ENCODE data around the gene ANP32E. TPM values are rescaled to one million over a fixed set of nuclear protein-coding genes. Genes with fewer than 3 reads are reported as not detected.
"Not testable (repeated sequence)": the region's sequence is repeated elsewhere in the genome, so short reads cannot be mapped to it uniquely, and the experiment has no call there.

ANP32E gene
- total and polyA plus RNA-seq, 2 of the 13 experiments (the other 11 are each of a cell fraction or from before 2014, with no cell fraction given), result 10.3 to 53.0 TPM

DNA sequence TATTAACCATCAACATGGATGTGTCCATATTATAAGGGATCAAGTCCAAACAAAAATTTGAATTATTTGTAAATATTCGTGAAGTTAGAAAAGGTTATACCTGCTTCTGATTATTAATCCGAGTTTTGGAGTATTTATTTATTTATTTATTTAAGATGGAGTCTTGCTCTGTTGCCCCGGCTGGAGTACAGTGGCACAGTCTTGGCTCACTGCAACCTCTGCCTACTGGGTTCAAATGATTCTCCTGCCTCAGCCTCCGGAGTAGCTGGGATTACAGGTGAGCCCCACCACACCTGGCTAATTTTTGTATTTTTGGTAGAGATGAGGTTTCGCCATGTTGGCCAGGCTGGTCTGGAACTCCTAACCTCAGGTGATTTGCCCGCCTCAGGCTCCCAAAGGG, 20.1 kb downstream of the ANP32E start:
- H3K36me3 ChIP-seq (replicated peaks in 1 of 2; ENCODE audit: control insufficient read depth in 1 of 2, insufficient read depth in 2 of 2, low read length in 2 of 2), result peaks cover 0 to 10% of the 10 kb centered on the region in 2 experiments; a peak in 3 of 5 replicates
- FAIRE-seq; ATAC-seq; H2AFZ ChIP-seq (ENCODE audit: low read length); H3K9ac ChIP-seq (ENCODE audit: insufficient read depth, low read depth, low read length); H3K9me3 ChIP-seq (ENCODE audit: low read length); H3K27me3 ChIP-seq (ENCODE audit: control insufficient read depth in 1 of 2, insufficient read depth in 2 of 2, low read length in 2 of 2); POLR2A ChIA-PET; H3K4me3 ChIP-seq (replicated peaks in 1 of 3; ENCODE audit: insufficient read depth in 1 of 3, low read depth in 2 of 3, low read length in 3 of 3); H3K27ac ChIP-seq (ENCODE audit: extremely low read length, insufficient read depth, low read length); CTCF ChIA-PET (ENCODE audit: low intra/inter-chr PET ratio, low total read pairs); in situ Hi-C loops (cut with HindIII; ENCODE audit: extremely low pct_ligation_motif_present, low pct_unique_long_range_greater_than_20kb); H4K20me1 ChIP-seq (ENCODE audit: insufficient read depth, low read length); BruUV-seq (replicated peaks); H3K4me2 ChIP-seq (ENCODE audit: low read depth, low read length); intact Hi-C loops (cut with micrococcal nuclease; ENCODE audit: unreplicated experiment); H3K79me2 ChIP-seq (ENCODE audit: insufficient read depth, low read length); DNase-seq (ENCODE audit: low spot score): not testable (repeated sequence)
- 97% methylated on average over 6 of the region's 6 CpGs for WGBS (ENCODE audit: low lambda C conversion rate)
- TF ChIP-seq ZNF121 (CRISPR knock-in tag; IDR thresholded peaks at IDR 0.05), result 0 out of 2 replicates have a peak, but pooled peaks have one; percentile 35
- peaks cover 14% of the 10 kb centered on the region for H3K4me1 ChIP-seq (ENCODE audit: insufficient read depth, low read length)

DNA sequence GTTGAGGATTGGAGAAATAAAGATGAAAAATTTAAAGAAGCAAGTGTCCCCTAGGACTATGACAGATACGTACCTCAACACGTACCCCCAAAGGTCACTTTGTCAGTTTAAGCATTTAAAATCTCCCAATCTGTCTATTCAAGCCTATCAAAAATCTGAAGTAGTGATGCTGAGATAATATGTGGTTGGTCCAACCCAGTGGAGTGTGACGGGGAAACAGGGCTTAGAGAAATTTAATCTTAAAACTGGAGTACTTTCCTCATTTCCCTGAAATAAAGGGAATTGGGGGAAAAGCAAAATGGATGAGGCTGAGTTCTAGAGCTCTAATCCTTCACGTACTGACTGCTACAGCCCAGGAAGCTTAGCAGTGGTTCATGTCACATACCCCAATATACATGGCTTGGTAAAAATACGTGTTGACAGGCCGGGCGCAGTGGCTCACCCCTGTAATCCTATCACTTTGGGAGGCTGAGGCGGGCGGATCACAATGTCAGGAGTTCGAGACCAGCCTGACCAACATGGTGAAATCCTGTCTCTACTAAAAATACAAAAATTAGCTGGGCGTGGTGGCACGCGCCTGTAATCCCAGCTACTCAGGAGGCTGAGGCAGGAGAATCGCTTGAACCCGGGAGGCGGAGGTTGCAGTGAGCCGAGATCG, 21.7 kb downstream of the ANP32E start:
- DNase-seq (ENCODE audit: low spot score); H4K20me1 ChIP-seq (ENCODE audit: insufficient read depth, low read length); ATAC-seq; H3K9me3 ChIP-seq (ENCODE audit: low read length); in situ Hi-C loops (cut with HindIII; ENCODE audit: extremely low pct_ligation_motif_present, low pct_unique_long_range_greater_than_20kb); H2AFZ ChIP-seq (ENCODE audit: low read length); CTCF ChIA-PET (ENCODE audit: low intra/inter-chr PET ratio, low total read pairs); H3K27me3 ChIP-seq (ENCODE audit: control insufficient read depth in 1 of 2, insufficient read depth in 2 of 2, low read length in 2 of 2); FAIRE-seq; intact Hi-C loops (cut with micrococcal nuclease; ENCODE audit: unreplicated experiment); BruUV-seq (replicated peaks); POLR2A ChIA-PET; H3K79me2 ChIP-seq (ENCODE audit: insufficient read depth, low read length); H3K36me3 ChIP-seq (replicated peaks in 1 of 2; ENCODE audit: control insufficient read depth in 1 of 2, insufficient read depth in 2 of 2, low read length in 2 of 2): not testable (repeated sequence)
- H3K4me2 ChIP-seq (ENCODE audit: low read depth, low read length), result 0 out of 2 replicates have a peak overlapping the region, but pooled peaks have one; percentile 62
- WGBS (ENCODE audit: low lambda C conversion rate), result 96% methylated on average over 18 of the region's 18 CpGs
- H3K4me3 ChIP-seq (replicated peaks in 1 of 3; ENCODE audit: insufficient read depth in 1 of 3, low read depth in 2 of 3, low read length in 3 of 3), result peak overlapping the region in 1 of 3 experiments; percentile 35; a peak in 2 of 6 replicates
- peak overlapping the region; percentile 45; the same call in 1 of the 2 replicates for H3K9ac ChIP-seq (ENCODE audit: insufficient read depth, low read depth, low read length)
- peaks cover 14% of the 10 kb centered on the region for H3K4me1 ChIP-seq (ENCODE audit: insufficient read depth, low read length)
- peak overlapping the region; percentile 33 for H3K27ac ChIP-seq (ENCODE audit: extremely low read length, insufficient read depth, low read length)
